Colonic mucosa (tissue), 4 donors: ENCODE results near the gene RNLS. TPM values are rescaled to one million over a fixed set of nuclear protein-coding genes. Genes with fewer than 3 reads are reported as not detected.

ENCODE experiments used
- DNase-seq: peaks from one replicate; pipeline ENCODE4 v3.0.0-alpha.2; 2020
- H3K27ac ChIP-seq: fragments of 200-600 bp; one replicate; pipeline ENCODE4 v1.8.0; 2021
- H3K27me3 ChIP-seq: fragments of 200-600 bp; one replicate; pipeline ENCODE4 v1.8.0; 2021
- H3K36me3 ChIP-seq: fragments of 200-600 bp; one replicate; pipeline ENCODE4 v1.8.0; 2021
- H3K4me1 ChIP-seq: fragments of 200-600 bp; one replicate; pipeline ENCODE4 v1.8.0; 2021; ENCODE audit warnings: mild to moderate bottlenecking
- H3K4me3 ChIP-seq: fragments of 200-600 bp; one replicate; pipeline ENCODE4 v1.8.0; 2021
- H3K9ac ChIP-seq, 2 donors: one replicate each; pipeline ENCODE4 v1.7.0; 2013; ENCODE audit warnings: control low read depth in 2 of 2, low read depth in 2 of 2, low read length in 2 of 2
- H3K9me3 ChIP-seq: fragments of 200-600 bp; one replicate; pipeline ENCODE4 v1.8.0; 2021
- CTCF ChIP-seq: fragments of 200-600 bp; IDR thresholded peaks from one replicate; pipeline ENCODE4 v1.8.0; 2022; ENCODE audit warnings: antibody characterized with exemption, mild to moderate bottlenecking
- intact Hi-C: fragments of 100-400 bp; cut with DNase I; formaldehyde crosslinking; loops from one replicate; pipeline ENCODE4 v1.14.1; 2022
- total RNA-seq, 2 donors: library from RNA; stranded (reverse); fragmentation: NEBNext Ultra II Directional in 1 of 2; extraction: Animal tissue kit (Norgen Biotek cat#: 25700) in 1 of 2; gene quantifications; one replicate each; pipeline ENCODE4 v1.2.1, GENCODE V29; 2021
- donor health status: healthy.
- donor health status: DM: no; HTN: no; CAD: no.
- donor health status: DM: no; HTN: no; CAD: no.

The RNLS gene
- total RNA-seq, 2 donors from 2014 or later: 13.0 to 19.1 TPM

- no peak for TF ChIP-seq CTCF
- no peaks in the 10 kb centered on the region for H3K27me3 ChIP-seq
- no peak overlapping the region for H3K4me3 ChIP-seq
- DNase-seq: no peak
- no peaks in the 10 kb centered on the region for H3K4me1 ChIP-seq
- no peaks in the 10 kb centered on the region for H3K9me3 ChIP-seq
- intact Hi-C loops: loop anchor here (5.0 kb wide), 1 partner anchor 149 kb away; no protein-coding TSS in a partner anchor
- no peak overlapping the region for H3K27ac ChIP-seq
- no peak overlapping the region for H3K9ac ChIP-seq
- no peaks in the 10 kb centered on the region for H3K36me3 ChIP-seq
Observed at GRCh38 chr10:88237896-88238614, 345.1 kb downstream of the RNLS start.

DNA sequence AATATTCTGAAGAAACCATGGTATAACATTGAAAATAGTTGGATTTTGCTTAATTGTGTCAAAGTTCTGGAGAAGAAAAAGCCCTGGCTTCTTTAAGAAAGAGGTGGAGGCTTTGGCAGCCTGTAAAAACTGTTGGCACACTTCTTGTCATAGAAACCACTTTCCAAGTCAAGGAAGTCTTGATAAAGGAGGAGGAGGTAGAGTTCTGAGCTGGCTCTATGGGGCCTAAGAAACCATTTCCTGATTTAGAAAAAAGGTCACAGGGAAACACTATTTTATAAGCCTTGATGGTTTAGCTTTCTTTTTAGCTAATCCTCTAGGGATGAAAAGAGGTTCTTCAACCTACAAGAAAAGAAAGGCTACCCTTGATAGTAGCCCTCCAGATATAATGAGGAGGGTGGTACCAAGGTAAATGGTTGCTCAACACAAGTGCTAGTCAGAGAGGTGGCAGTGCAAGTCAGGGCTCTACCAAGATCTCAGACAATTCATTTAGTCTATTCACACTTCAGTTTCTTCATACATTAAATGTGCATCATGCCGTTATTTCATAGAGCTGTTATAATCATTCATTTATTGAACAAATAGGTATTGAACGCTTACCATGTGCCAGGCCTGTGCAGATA lies 346.9 kb downstream of the RNLS start:
- intact Hi-C loops: loop anchor here (5.0 kb wide), 1 partner anchor 151 kb away; no protein-coding TSS in a partner anchor
- TF ChIP-seq CTCF: no peak
- Histone ChIP-seq H3K9ac (peak overlapping the region in 1 of 2 donors; percentile 29), H3K27me3 (no peaks in the 10 kb centered on the region), H3K9me3 (no peaks in the 10 kb centered on the region), H3K36me3 (no peaks in the 10 kb centered on the region), H3K4me3 (no peak overlapping the region), H3K4me1 (no peaks in the 10 kb centered on the region), H3K27ac (peak overlapping the region; percentile 4)
- peak; percentile 64 for DNase-seq

DNA sequence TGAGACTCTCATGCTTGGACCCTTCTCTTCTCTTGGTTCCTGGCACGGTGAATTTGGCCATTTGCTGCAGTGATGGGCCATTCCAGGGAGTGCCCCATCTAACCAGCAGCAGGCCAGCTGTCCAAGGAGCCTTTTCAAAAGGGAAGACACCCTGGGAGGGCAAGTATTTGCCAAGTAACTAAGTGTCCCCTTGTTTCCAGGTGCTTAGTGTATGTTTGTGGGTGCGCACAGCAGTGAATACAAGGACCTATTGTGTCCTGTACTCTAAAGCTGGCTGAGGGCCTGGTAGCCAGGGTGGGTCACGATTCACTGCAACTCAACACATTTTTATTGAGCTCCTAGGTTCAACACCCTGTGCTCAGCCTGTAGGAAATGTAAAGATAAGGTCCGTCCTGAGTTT lies 348.8 kb downstream of the RNLS start:
- intact Hi-C loops: no loop called here
- Histone ChIP-seq H3K4me1 (no peaks in the 10 kb centered on the region), H3K9ac (peak overlapping the region in 1 of 2 donors; percentile 59), H3K27me3 (no peaks in the 10 kb centered on the region), H3K27ac (peak overlapping the region; percentile 38), H3K36me3 (no peaks in the 10 kb centered on the region), H3K9me3 (no peaks in the 10 kb centered on the region), H3K4me3 (no peak overlapping the region)
- no peak for TF ChIP-seq CTCF
- DNase-seq: peak; percentile 79

- intact Hi-C loops: no loop called here
- no peak for TF ChIP-seq CTCF
Observed at GRCh38 chr10:88233870-88234269, 349.2 kb downstream of the RNLS start.

GRCh38 chr10:88232983-88233543 lies 350.1 kb downstream of the RNLS start:
- Histone ChIP-seq H3K27ac (no peak overlapping the region), H3K9ac (no peak overlapping the region), H3K4me3 (no peak overlapping the region), H3K9me3 (no peaks in the 10 kb centered on the region), H3K36me3 (no peaks in the 10 kb centered on the region), H3K4me1 (no peaks in the 10 kb centered on the region), H3K27me3 (no peaks in the 10 kb centered on the region)
- no peak for TF ChIP-seq CTCF
- intact Hi-C loops: no loop called here
- no peak for DNase-seq

More at GRCh38 chr10:88233870-88234269, 349.2 kb downstream of the RNLS start:
- Histone ChIP-seq H3K36me3 (no peaks in the 10 kb centered on the region), H3K4me1 (no peaks in the 10 kb centered on the region), H3K4me3 (no peak overlapping the region), H3K9me3 (no peaks in the 10 kb centered on the region), H3K27me3 (no peaks in the 10 kb centered on the region), H3K27ac (peak overlapping the region; percentile 38), H3K9ac (peak overlapping the region in 1 of 2 donors; percentile 59)
- no peak for DNase-seq
